NCI-H2171 treated with DMSO at 0.1 percent for 48 hours (cell line): Measurements from ENCODE around the gene CDH13.
A peak's percentile ranks its signal among the peaks of the same experiment; 100 is the strongest.

Experiments
- DNase-seq: peaks from one replicate; lab custom pipeline; 2025; lab: John Stamatoyannopoulos, UW

Gene CDH13

GRCh38 chr16:83723244-83723643, 1096.5 kb downstream of the CDH13 start:
- no peak for DNase-seq

GRCh38 chr16:83723901-83724300, 1097.1 kb downstream of the CDH13 start:
- DNase-seq, result no peak

GRCh38 chr16:83724585-83724984, 1097.8 kb downstream of the CDH13 start:
- DNase-seq, result no peak

- no peak for DNase-seq
Observed at GRCh38 chr16:83725313-83725712, 1098.5 kb downstream of the CDH13 start.

GRCh38 chr16:83727018-83727417, 1100.2 kb downstream of the CDH13 start:
- DNase-seq, result no peak

- DNase-seq, result no peak
Observed at GRCh38 chr16:83727751-83728352, 1101.1 kb downstream of the CDH13 start.

- DNase-seq, result no peak
Observed at GRCh38 chr16:83728492-83728891, 1101.7 kb downstream of the CDH13 start.

- no peak for DNase-seq
Observed at GRCh38 chr16:83730812-83731211, 1104.0 kb downstream of the CDH13 start.

GRCh38 chr16:83732536-83732935, 1105.8 kb downstream of the CDH13 start:
- no peak for DNase-seq

- DNase-seq, result peak; percentile 21
Observed at GRCh38 chr16:83733301-83733700, 1106.5 kb downstream of the CDH13 start.

GRCh38 chr16:83734136-83734535, 1107.4 kb downstream of the CDH13 start:
- no peak for DNase-seq

GRCh38 chr16:83737729-83738354, 1111.1 kb downstream of the CDH13 start:
- no peak for DNase-seq

GRCh38 chr16:83738923-83739503, 1112.2 kb downstream of the CDH13 start:
- DNase-seq, result no peak

- DNase-seq, result no peak
Observed at GRCh38 chr16:83742124-83742899, 1115.5 kb downstream of the CDH13 start.

- DNase-seq, result no peak
Observed at GRCh38 chr16:83743241-83743640, 1116.5 kb downstream of the CDH13 start.

GRCh38 chr16:83743720-83744119, 1117.0 kb downstream of the CDH13 start:
- DNase-seq, result no peak

- no peak for DNase-seq
Observed at GRCh38 chr16:83744441-83744981, 1117.7 kb downstream of the CDH13 start.

- no peak for DNase-seq
Observed at GRCh38 chr16:83746611-83747010, 1119.8 kb downstream of the CDH13 start.

- DNase-seq, result no peak
Observed at GRCh38 chr16:83747936-83748335, 1121.2 kb downstream of the CDH13 start.

GRCh38 chr16:83755391-83755790, 1128.6 kb downstream of the CDH13 start:
- DNase-seq, result no peak

GRCh38 chr16:83762141-83762991, 1135.6 kb downstream of the CDH13 start:
- no peak for DNase-seq

- DNase-seq, result no peak
Observed at GRCh38 chr16:83762992-83763358, 1136.2 kb downstream of the CDH13 start.
